PC-9 (cell line): Measurements from ENCODE around the gene CNTN1. TPM values are rescaled to one million over a fixed set of nuclear protein-coding genes. Genes with fewer than 3 reads are reported as not detected.

Experiments
- BruUV-seq: library from RNA; stranded (reverse); fragments of 400-500 nt; replicated peaks from 2 replicates; lab custom pipeline; 2021; lab: Mats Ljungman, UMichigan
- CTCF ChIA-PET: fragments of 300-600 bp; sonication (Branson Sonifier 250); formaldehyde crosslinking; loops from one replicate; lab custom pipeline; 2022; ENCODE audit warnings: antibody characterized with exemption; lab: Charles Lee
- POLR2A ChIA-PET: fragments of 300-600 bp; sonication (Branson Sonifier 250); formaldehyde crosslinking; loops from one replicate; lab custom pipeline; 2022; ENCODE audit warnings: antibody characterized with exemption; ENCODE audit not compliant: unreplicated experiment; lab: Charles Lee
- DNase-seq, 2 experiments: peaks; one replicate each; pipeline versions ENCODE4 v3.0.0 to v3.0.0-alpha.2; 2015 to 2022; ENCODE audit warnings: mixed read lengths in 1 of 2
- H2AFZ ChIP-seq: fragments of 200-600 bp; sonication (generic); 2 replicates; pipeline ENCODE4 v1.8.1; 2017; ENCODE audit warnings: antibody characterized with exemption
- H3F3A ChIP-seq: fragments of 200-600 bp; sonication (generic); 2 replicates; pipeline ENCODE4 v1.8.1; 2017; ENCODE audit warnings: antibody characterized with exemption, mild to moderate bottlenecking, low read depth; ENCODE audit not compliant: insufficient read depth
- H3K27ac ChIP-seq: fragments of 200-600 bp; sonication (generic); 2 replicates; pipeline ENCODE4 v1.6.1; 2016; ENCODE audit warnings: mixed run types
- H3K27me3 ChIP-seq: fragments of 200-600 bp; sonication (generic); 2 replicates; pipeline ENCODE4 v1.6.1; 2016; ENCODE audit warnings: low read depth, mixed run types; ENCODE audit not compliant: insufficient read depth
- H3K36me3 ChIP-seq: fragments of 200-600 bp; sonication (generic); 2 replicates; pipeline ENCODE4 v1.6.1; 2016; ENCODE audit warnings: low read depth, mixed run types
- H3K4me1 ChIP-seq: fragments of 200-600 bp; sonication (generic); replicated peaks from 2 replicates; pipeline ENCODE4 v1.6.1; 2016; ENCODE audit warnings: mixed run types; ENCODE audit not compliant: insufficient read depth
- H3K4me2 ChIP-seq: fragments of 200-600 bp; sonication (generic); 2 replicates; pipeline ENCODE4 v1.6.1; 2017; ENCODE audit warnings: mixed run types
- H3K4me3 ChIP-seq: fragments of 200-600 bp; sonication (generic); 2 replicates; pipeline ENCODE4 v1.6.1; 2016; ENCODE audit warnings: mixed run types
- H3K79me2 ChIP-seq: fragments of 200-600 bp; sonication (generic); 2 replicates; pipeline ENCODE4 v1.6.1; 2017; ENCODE audit warnings: low read depth, mixed run types
- H3K9me2 ChIP-seq: fragments of 200-600 bp; sonication (generic); 2 replicates; pipeline ENCODE4 v1.8.1; 2017; ENCODE audit warnings: mild to moderate bottlenecking; ENCODE audit not compliant: insufficient read depth
- H3K9me3 ChIP-seq: fragments of 200-600 bp; sonication (generic); 2 replicates; pipeline ENCODE4 v1.8.1; 2016; ENCODE audit warnings: low read depth; ENCODE audit not compliant: insufficient read depth
- H4K20me1 ChIP-seq: fragments of 200-600 bp; sonication (generic); 2 replicates; pipeline ENCODE4 v1.8.1; 2017; ENCODE audit not compliant: insufficient read depth
- EZH2 ChIP-seq: fragments of 200-600 bp; sonication (generic); IDR thresholded peaks from 2 replicates; pipeline ENCODE4 v1.8.0; 2017; ENCODE audit warnings: antibody characterized with exemption, low read depth
- intact Hi-C: fragments of 100-400 bp; cut with micrococcal nuclease; formaldehyde crosslinking; loops from one replicate; pipeline ENCODE4 v1.10.0; 2022; ENCODE audit not compliant: unreplicated experiment
- total RNA-seq: library from RNA; stranded (reverse); gene quantifications from 2 replicates; pipeline ENCODE4 v1.2.3, GENCODE V29; 2021
- TF ChIP-seq, protein P1 (sequence below): fragments of 200-600 bp; sonication (generic); conservative IDR thresholded peaks from 2 replicates; pipeline ENCODE4 v1.6.1; 2017; ENCODE audit warnings: mixed run types, antibody characterized with exemption, mild to moderate bottlenecking, moderate library complexity

CNTN1 gene
- total RNA-seq, 1 experiment from 2014 or later, result 0.37 TPM

DNA sequence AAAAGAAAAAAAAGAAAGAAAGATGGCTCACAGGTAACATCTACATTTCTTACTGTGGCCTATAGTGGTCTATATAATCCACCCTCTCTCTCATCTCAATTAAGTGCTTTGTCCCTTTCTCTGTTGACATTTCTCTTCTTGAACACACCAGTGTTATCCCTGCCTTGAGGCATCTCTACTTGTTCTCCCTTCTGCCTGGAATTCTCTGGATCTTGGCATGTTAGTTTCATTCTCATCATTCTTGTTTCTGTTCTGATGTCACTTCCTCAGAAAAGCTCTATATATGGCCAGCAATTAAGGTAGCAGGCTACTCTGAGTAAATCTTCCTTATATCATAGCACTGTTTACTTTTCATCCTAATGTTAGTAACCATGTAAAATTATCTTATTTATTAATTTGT is 340.1 kb downstream of the CNTN1 start:
- no TSS peak for BruUV-seq

GRCh38 chr12:41034686-41035085 is 342.4 kb downstream of the CNTN1 start:
- CTCF ChIA-PET, result no interaction called here
- Histone ChIP-seq H3K36me3 (no peaks in the 10 kb centered on the region), H3K4me2 (no peak overlapping the region), H4K20me1 (no peaks in the 10 kb centered on the region), H2AFZ (no peak overlapping the region), H3K79me2 (no peaks in the 10 kb centered on the region), H3K27ac (no peak overlapping the region), H3K9me2 (no peaks in the 10 kb centered on the region), H3K4me3 (no peak overlapping the region), H3K27me3 (no peaks in the 10 kb centered on the region), H3F3A (no peaks in the 10 kb centered on the region), H3K4me1 (no peaks in the 10 kb centered on the region), H3K9me3 (no peaks in the 10 kb centered on the region)
- intact Hi-C loops, result no loop called here
- DNase-seq, result no peak
- BruUV-seq, result no TSS peak
- TF ChIP-seq, protein P1, sequence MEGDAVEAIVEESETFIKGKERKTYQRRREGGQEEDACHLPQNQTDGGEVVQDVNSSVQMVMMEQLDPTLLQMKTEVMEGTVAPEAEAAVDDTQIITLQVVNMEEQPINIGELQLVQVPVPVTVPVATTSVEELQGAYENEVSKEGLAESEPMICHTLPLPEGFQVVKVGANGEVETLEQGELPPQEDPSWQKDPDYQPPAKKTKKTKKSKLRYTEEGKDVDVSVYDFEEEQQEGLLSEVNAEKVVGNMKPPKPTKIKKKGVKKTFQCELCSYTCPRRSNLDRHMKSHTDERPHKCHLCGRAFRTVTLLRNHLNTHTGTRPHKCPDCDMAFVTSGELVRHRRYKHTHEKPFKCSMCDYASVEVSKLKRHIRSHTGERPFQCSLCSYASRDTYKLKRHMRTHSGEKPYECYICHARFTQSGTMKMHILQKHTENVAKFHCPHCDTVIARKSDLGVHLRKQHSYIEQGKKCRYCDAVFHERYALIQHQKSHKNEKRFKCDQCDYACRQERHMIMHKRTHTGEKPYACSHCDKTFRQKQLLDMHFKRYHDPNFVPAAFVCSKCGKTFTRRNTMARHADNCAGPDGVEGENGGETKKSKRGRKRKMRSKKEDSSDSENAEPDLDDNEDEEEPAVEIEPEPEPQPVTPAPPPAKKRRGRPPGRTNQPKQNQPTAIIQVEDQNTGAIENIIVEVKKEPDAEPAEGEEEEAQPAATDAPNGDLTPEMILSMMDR, result no peak
- TF ChIP-seq EZH2, result no peak
- POLR2A ChIA-PET, result no interaction called here

More for the DNA sequence above, 340.1 kb downstream of the CNTN1 start:
- Histone ChIP-seq H3K36me3 (no peaks in the 10 kb centered on the region), H3K27ac (no peak overlapping the region), H2AFZ (no peak overlapping the region), H3K9me3 (no peaks in the 10 kb centered on the region), H3K4me3 (no peak overlapping the region), H3K27me3 (no peaks in the 10 kb centered on the region), H3K9me2 (no peaks in the 10 kb centered on the region), H3F3A (no peaks in the 10 kb centered on the region), H3K4me1 (no peaks in the 10 kb centered on the region), H3K79me2 (no peaks in the 10 kb centered on the region), H3K4me2 (no peak overlapping the region), H4K20me1 (no peaks in the 10 kb centered on the region)
- ChIA-PET POLR2A (no interaction called here), CTCF (no interaction called here)
- intact Hi-C loops, result no loop called here
- TF ChIP-seq, protein P1, result no peak
- no peak for TF ChIP-seq EZH2
- no peak for DNase-seq

DNA sequence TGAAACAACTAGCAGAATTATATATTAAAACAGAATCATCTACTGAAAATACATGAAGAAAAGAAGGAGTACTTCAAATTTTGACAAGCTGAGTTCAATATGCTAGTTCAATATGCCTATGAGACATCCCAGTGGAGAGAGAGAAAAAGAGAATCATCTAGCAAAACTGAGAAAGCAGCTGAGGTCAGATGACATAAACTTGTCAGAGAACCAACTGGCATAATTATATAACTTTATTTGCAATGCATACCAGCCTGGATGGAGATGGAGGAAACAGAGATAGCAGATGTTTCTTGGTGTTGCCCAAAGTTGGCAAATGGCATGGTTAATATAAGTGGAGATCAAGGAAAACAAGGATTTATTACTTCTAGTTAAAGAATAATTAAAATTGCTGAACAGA is 347.2 kb downstream of the CNTN1 start:
- no peaks in the 10 kb centered on the region for H3F3A ChIP-seq
- no peaks in the 10 kb centered on the region for H3K9me3 ChIP-seq
- H3K4me3 ChIP-seq, result no peak overlapping the region
- H3K27ac ChIP-seq, result no peak overlapping the region
- ChIA-PET POLR2A (no interaction called here), CTCF (no interaction called here)
- no peaks in the 10 kb centered on the region for H3K9me2 ChIP-seq
- H3K4me2 ChIP-seq, result no peak overlapping the region
- no peaks in the 10 kb centered on the region for H3K4me1 ChIP-seq
- H2AFZ ChIP-seq, result no peak overlapping the region
- no peaks in the 10 kb centered on the region for H3K36me3 ChIP-seq
- intact Hi-C loops, result no loop called here
- TF ChIP-seq EZH2, result no peak
- TF ChIP-seq, protein P1, result no peak
- DNase-seq, result no peak
- H3K27me3 ChIP-seq, result no peaks in the 10 kb centered on the region
- H4K20me1 ChIP-seq, result no peaks in the 10 kb centered on the region
- no TSS peak for BruUV-seq
- H3K79me2 ChIP-seq, result no peaks in the 10 kb centered on the region
